ENCODE data around the gene HOXD9. TPM values are rescaled to one million over a fixed set of nuclear protein-coding genes. Genes with fewer than 3 reads are reported as not detected.

HOXD9 gene
- total and polyA plus RNA-seq, 2 of the 8 experiments (the other 6 are each of a cell fraction or from before 2014, with no cell fraction given) = not detected

- WGBS, 2 experiments (ENCODE audit: extremely low coverage in 1 of 2, insufficient coverage in 1 of 2, insufficient read length in 1 of 2, insufficient replicate concordance in 2 of 2, low coverage in 1 of 2, low lambda C conversion rate in 2 of 2, missing lambda C conversion rate in 1 of 2) = 19% methylated on average over 6 of the region's 6 CpGs; no CpG with 5 or more reads in 1 of the 2 experiments
- Histone ChIP-seq H2AK5ac (ENCODE audit: low read depth, low read length) (no peak overlapping the region), H2BK12ac (ENCODE audit: low read depth, low read length) (peak overlapping the region; percentile 55; the same call in 1 of the 2 replicates), H3K27ac (ENCODE audit: low read depth, low read length) (no peak overlapping the region), H3K27me3 (replicated peaks in 1 of 4; ENCODE audit: control insufficient read depth in 3 of 4, extremely low read depth in 1 of 4, insufficient read depth in 3 of 4, low read length in 3 of 4) (peaks cover 94 to 100% (median 99%) of the 10 kb centered on the region in 4 experiments), H3K4me2 (ENCODE audit: insufficient read depth in 1 of 2, low read depth in 2 of 2, low read length in 2 of 2) (no peak overlapping the region; a peak in 1 of 4 replicates), H3K14ac (ENCODE audit: insufficient read length) (no peak overlapping the region), H3K4me3 (ENCODE audit: extremely low read depth in 1 of 4, insufficient read depth in 2 of 4, low read depth in 3 of 4, low read length in 4 of 4) (no peak overlapping the region), H4K91ac (replicated peaks; ENCODE audit: insufficient read length, low read length) (no peak overlapping the region), H3K79me2 (ENCODE audit: control insufficient read depth in 1 of 2, insufficient read depth in 2 of 2, low read length in 2 of 2) (no peaks in the 10 kb centered on the region), H3K23ac (ENCODE audit: insufficient read length) (no peak overlapping the region), H2BK15ac (ENCODE audit: low read length) (0 out of 2 replicates have a peak overlapping the region, but pooled peaks have one; percentile 49), H4K5ac (ENCODE audit: insufficient read length, low read depth, low read length) (no peak overlapping the region), H4K20me1 (replicated peaks in 1 of 2; ENCODE audit: control insufficient read depth in 1 of 2, insufficient read depth in 2 of 2, low read length in 2 of 2) (peaks cover 19 to 39% of the 10 kb centered on the region in 2 experiments), H3K56ac (replicated peaks; ENCODE audit: insufficient read length, low read depth, low read length) (no peak overlapping the region), H4K8ac (ENCODE audit: extremely low read depth, insufficient read depth, low read length) (no peak overlapping the region), H3K9me3 (ENCODE audit: insufficient read depth in 2 of 2, low read depth in 1 of 2, low read length in 1 of 2) (no peaks in the 10 kb centered on the region; a peak in 1 of 4 replicates), H3K23me2 (ENCODE audit: low read depth, low read length) (peaks cover 2% of the 10 kb centered on the region; the same call in 1 of the 2 replicates), H3K18ac (ENCODE audit: extremely low read depth, low read length) (no peak overlapping the region), H2AFZ (ENCODE audit: low read length) (no peak overlapping the region), H3K79me1 (ENCODE audit: low read depth, low read length) (no peaks in the 10 kb centered on the region), H3K9ac (replicated peaks in 1 of 4; ENCODE audit: extremely low read depth in 1 of 4, low read depth in 3 of 4, low read length in 3 of 4) (no peak overlapping the region), H3K36me3 (ENCODE audit: control insufficient read depth in 2 of 4, insufficient read depth in 4 of 4, low read length in 3 of 4) (peaks cover 0 to 5% (median 0%) of the 10 kb centered on the region in 4 experiments; a peak in 1 of 8 replicates), H2BK20ac (ENCODE audit: low read length) (no peak overlapping the region), H2BK120ac (replicated peaks; ENCODE audit: low read depth, low read length) (no peak overlapping the region), H3K4ac (replicated peaks; ENCODE audit: insufficient read length, low read depth, low read length) (no peak overlapping the region), H2BK5ac (ENCODE audit: low read depth, low read length) (no peak overlapping the region), H3K4me1 (replicated peaks in 1 of 4; ENCODE audit: control insufficient read depth in 3 of 4, insufficient read depth in 4 of 4, low read length in 3 of 4) (peaks cover 0 to 12% (median 10%) of the 10 kb centered on the region in 4 experiments; a peak in 6 of 7 replicates)
- ChIA-PET CTCF (ENCODE audit: partially characterized antibody) (interaction anchor here (0.9 to 2.7 kb wide), 15 partner anchors 8 to 720 kb away, joined by 3 to 15 read pairs (median 3); no protein-coding TSS in a partner anchor), POLR2A (ENCODE audit: partially characterized antibody) (no interaction called here)
- TF ChIP-seq RNF2 (IDR thresholded peaks at IDR 0.05; ENCODE audit: borderline replicate concordance, low read depth, low read length, missing control alignments, poor library complexity, severe bottlenecking) (no peak), CREB1 (IDR thresholded peaks at IDR 0.05) (no peak), CHD2 (IDR thresholded peaks at IDR 0.05; ENCODE audit: low read length) (no peak), CBX8 (IDR thresholded peaks at IDR 0.05; ENCODE audit: borderline replicate concordance, low read depth, low read length) (peak; percentile 73; the same call in 1 of the 2 replicates), MAFK (IDR thresholded peaks at IDR 0.05; ENCODE audit: low read depth, low read length) (no peak), JUND (IDR thresholded peaks at IDR 0.05; ENCODE audit: low read length) (no peak), SUZ12 (IDR thresholded peaks at IDR 0.05; ENCODE audit: low read length) (peak; percentile 27; the same call in 1 of the 2 replicates), TCF12 (IDR thresholded peaks at IDR 0.05; ENCODE audit: low read depth, low read length) (no peak), BACH1 (IDR thresholded peaks at IDR 0.05; ENCODE audit: low read length) (no peak), EZH2 (IDR thresholded peaks at IDR 0.05; ENCODE audit: low read depth, low read length, severe bottlenecking) (peak; percentile 51)
- FAIRE-seq (peak; percentile 13), DNase-seq (ENCODE audit: low read depth in 1 of 2, low spot score in 2 of 2) (peak in 1 of 2 experiments; percentile 48)
Observed at GRCh38 chr2:176088937-176089842, 33.3 kb upstream of the HOXD9 start.
